Thyroid gland (tissue), 4 donors: Measurements from ENCODE around the gene FOXC1.

Experiments used
- POLR2A ChIP-seq, 2 donors: fragments of 450-650 bp; IDR thresholded peaks; one replicate each; pipeline ENCODE4 v1.6.1; 2017; ENCODE audit warnings: antibody characterized with exemption in 2 of 2, mild to moderate bottlenecking in 2 of 2, moderate library complexity in 1 of 2
- TF ChIP-seq, protein P1 (sequence below), 6 experiments: fragments of 200-600 bp in 3 of 6; fragments of 450-650 bp in 3 of 6; sonication (generic) in 3 of 6; IDR thresholded peaks; one replicate each; pipeline ENCODE4 v1.5.1; 2016 to 2019; ENCODE audit warnings: antibody characterized with exemption in 6 of 6, mild to moderate bottlenecking in 2 of 6, inconsistent platforms in 1 of 6, moderate library complexity in 1 of 6

DNA sequence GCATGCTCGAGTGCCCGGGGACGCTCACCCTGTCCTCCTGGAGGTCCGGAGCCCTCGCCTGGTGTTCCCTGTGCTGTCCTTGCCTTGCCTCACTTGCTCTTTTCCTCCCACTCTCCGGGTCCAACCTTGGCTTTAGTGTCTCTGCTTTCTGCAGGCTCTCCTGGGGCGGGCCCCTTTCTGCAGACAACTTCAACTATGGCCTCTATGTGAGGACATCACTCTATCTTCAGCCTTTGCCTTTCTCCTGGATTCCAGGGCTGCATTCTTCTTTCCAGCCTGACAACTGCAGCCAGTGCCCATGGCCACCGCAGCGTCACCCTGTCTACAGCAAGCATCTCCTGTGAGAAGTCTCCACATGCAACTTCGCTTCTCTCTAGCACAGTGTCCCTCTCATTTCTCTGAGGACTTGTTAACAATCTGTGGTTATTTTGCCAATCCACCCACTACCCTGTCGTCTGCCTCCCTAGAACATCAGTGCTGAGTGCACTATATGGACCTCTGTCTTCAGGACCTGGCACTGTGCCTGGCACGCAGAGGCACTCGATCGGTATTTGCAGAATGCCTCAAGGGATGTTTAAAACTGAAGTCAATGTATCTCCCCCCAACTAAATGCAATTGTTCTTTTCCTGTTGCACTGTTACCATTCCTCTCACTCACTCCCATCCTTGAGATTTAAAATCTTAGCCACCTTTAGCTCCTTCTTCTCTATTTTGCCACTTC lies 35.9 kb downstream of the FOXC1 start:
- TF ChIP-seq POLR2A (IDR thresholded peaks at IDR 0.05) = no peak
- TF ChIP-seq, protein P1, sequence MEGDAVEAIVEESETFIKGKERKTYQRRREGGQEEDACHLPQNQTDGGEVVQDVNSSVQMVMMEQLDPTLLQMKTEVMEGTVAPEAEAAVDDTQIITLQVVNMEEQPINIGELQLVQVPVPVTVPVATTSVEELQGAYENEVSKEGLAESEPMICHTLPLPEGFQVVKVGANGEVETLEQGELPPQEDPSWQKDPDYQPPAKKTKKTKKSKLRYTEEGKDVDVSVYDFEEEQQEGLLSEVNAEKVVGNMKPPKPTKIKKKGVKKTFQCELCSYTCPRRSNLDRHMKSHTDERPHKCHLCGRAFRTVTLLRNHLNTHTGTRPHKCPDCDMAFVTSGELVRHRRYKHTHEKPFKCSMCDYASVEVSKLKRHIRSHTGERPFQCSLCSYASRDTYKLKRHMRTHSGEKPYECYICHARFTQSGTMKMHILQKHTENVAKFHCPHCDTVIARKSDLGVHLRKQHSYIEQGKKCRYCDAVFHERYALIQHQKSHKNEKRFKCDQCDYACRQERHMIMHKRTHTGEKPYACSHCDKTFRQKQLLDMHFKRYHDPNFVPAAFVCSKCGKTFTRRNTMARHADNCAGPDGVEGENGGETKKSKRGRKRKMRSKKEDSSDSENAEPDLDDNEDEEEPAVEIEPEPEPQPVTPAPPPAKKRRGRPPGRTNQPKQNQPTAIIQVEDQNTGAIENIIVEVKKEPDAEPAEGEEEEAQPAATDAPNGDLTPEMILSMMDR (IDR thresholded peaks at IDR 0.05) = no peak
